ENCODE results near the gene ERMN.

DNA sequence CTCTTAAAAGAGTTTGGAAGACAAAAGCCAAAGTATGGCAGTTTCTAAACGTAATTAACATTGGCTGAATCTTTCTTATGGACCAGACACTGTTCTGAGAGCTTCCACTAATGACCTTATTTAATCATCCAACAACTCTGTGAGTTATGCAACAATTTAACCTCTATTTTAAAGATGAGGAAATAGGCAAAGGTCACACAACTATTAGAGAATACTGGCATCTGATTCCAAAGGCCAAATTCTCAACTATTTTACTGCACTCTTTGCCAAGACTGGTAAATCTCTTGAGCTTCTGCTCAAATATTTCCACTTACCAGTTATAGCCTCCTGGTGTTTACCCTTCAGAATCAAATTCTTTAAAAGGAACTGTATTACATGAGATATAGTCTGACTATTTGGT, 42.1 kb upstream of the ERMN start:
- TF ChIP-seq, protein P1, sequence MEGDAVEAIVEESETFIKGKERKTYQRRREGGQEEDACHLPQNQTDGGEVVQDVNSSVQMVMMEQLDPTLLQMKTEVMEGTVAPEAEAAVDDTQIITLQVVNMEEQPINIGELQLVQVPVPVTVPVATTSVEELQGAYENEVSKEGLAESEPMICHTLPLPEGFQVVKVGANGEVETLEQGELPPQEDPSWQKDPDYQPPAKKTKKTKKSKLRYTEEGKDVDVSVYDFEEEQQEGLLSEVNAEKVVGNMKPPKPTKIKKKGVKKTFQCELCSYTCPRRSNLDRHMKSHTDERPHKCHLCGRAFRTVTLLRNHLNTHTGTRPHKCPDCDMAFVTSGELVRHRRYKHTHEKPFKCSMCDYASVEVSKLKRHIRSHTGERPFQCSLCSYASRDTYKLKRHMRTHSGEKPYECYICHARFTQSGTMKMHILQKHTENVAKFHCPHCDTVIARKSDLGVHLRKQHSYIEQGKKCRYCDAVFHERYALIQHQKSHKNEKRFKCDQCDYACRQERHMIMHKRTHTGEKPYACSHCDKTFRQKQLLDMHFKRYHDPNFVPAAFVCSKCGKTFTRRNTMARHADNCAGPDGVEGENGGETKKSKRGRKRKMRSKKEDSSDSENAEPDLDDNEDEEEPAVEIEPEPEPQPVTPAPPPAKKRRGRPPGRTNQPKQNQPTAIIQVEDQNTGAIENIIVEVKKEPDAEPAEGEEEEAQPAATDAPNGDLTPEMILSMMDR (conservative IDR thresholded peaks at IDR 0.05 in 1 of 2, IDR thresholded peaks at IDR 0.05 in 1 of 2; ENCODE audit: low read depth in 1 of 2, low read length in 2 of 2), result no peak
- no peak for TF ChIP-seq EZH2 (IDR thresholded peaks at IDR 0.05; ENCODE audit: low read length, missing control alignments)

Data from fibroblast of lung (primary cell).